HFFc6 (cell line): ENCODE results near the gene CDH23. TPM values are rescaled to one million over a fixed set of nuclear protein-coding genes. Genes with fewer than 3 reads are reported as not detected.

Experiments used
- DNase-seq: peaks from one replicate; pipeline ENCODE4 v3.0.0-alpha.2; 2018
- H3K27ac Mint-ChIP-seq: 2 replicates; pipeline ENCODE4 v1.8.0; 2020; ENCODE audit warnings: mild to moderate bottlenecking, mixed read lengths
- H3K27me3 Mint-ChIP-seq: 2 replicates; pipeline ENCODE4 v1.8.0; 2021; ENCODE audit warnings: mild to moderate bottlenecking, moderate library complexity, mixed read lengths; ENCODE audit not compliant: insufficient read depth
- H3K36me3 Mint-ChIP-seq: 2 replicates; pipeline ENCODE4 v1.8.0; 2021; ENCODE audit warnings: low read depth, mixed read lengths
- H3K4me1 Mint-ChIP-seq: 2 replicates; pipeline ENCODE4 v1.8.0; 2020; ENCODE audit warnings: low read depth, mixed read lengths
- H3K4me3 Mint-ChIP-seq: 2 replicates; pipeline ENCODE4 v1.8.0; 2020; ENCODE audit warnings: mild to moderate bottlenecking, moderate library complexity, mixed read lengths
- H3K9me3 Mint-ChIP-seq: 2 replicates; pipeline ENCODE4 v1.8.0; 2020; ENCODE audit warnings: mild to moderate bottlenecking, mixed read lengths
- CTCF ChIP-seq: fragments of 200-600 bp; sonication (generic); IDR thresholded peaks from 2 replicates; pipeline ENCODE4 v1.5.0; 2021; ENCODE audit warnings: antibody characterized with exemption, mild to moderate bottlenecking
- total RNA-seq, 6 experiments: library from RNA; stranded (reverse); fragmentation: NEBNext Ultra II Directional; extraction: Animal tissue kit (Norgen Biotek cat#: 25700); gene quantifications; 2 replicates in 1 of 6; 3 replicates in 5 of 6; pipeline ENCODE4 v1.2.3, GENCODE V29; 2021

The CDH23 gene
- total RNA-seq, 6 experiments from 2014 or later: 0.02 to 0.11 (median 0.04) TPM; not detected in 2

DNA sequence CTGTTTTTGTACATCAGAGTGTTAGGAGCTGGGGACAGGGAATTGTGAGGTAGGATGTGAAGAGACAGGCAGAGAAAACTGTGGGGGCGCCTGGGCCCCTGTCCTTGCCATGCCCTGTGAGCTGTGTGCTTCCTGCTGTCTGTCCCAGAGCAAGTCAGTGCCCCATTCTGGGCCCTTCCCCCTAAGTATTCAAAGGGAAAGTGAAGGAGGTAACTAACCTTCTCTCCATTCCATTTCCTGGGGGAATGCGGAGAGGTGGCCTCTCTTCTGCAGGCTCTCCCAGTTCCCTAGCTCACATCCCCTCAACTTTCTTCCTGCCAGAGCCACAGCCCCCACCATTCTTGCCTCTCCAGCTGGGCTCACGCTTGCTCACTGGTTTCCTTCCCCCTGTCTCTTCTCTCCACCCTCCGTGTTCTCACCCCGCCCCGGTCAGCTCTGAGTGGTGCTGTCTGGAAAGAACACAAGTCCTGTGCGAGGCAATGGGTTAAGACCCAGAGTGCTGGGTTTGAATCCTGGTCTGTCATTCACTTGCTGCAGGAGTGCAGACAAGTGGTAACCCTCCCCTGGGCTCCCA lies 386.3 kb downstream of the CDH23 start:
- Mint-ChIP-seq H3K27me3 (peaks cover 36% of the 10 kb centered on the region), H3K27ac (no peak overlapping the region), H3K36me3 (no peaks in the 10 kb centered on the region), H3K4me3 (no peak overlapping the region), H3K4me1 (no peaks in the 10 kb centered on the region; the same call in 1 of the 2 replicates), H3K9me3 (no peaks in the 10 kb centered on the region)
- DNase-seq: no peak
- TF ChIP-seq CTCF: no peak

- no peak for DNase-seq
- no peaks in the 10 kb centered on the region; the same call in 1 of the 2 replicates for H3K4me1 Mint-ChIP-seq
- H3K4me3 Mint-ChIP-seq: no peak overlapping the region
- H3K27ac Mint-ChIP-seq: no peak overlapping the region
- H3K9me3 Mint-ChIP-seq: no peaks in the 10 kb centered on the region
- H3K36me3 Mint-ChIP-seq: no peaks in the 10 kb centered on the region
- no peak for TF ChIP-seq CTCF
- H3K27me3 Mint-ChIP-seq: peaks cover 43% of the 10 kb centered on the region
Observed at GRCh38 chr10:71783917-71784678, 387.4 kb downstream of the CDH23 start.

- Mint-ChIP-seq H3K36me3 (no peaks in the 10 kb centered on the region), H3K4me3 (no peak overlapping the region), H3K27ac (no peak overlapping the region), H3K9me3 (no peaks in the 10 kb centered on the region), H3K27me3 (peaks cover 40% of the 10 kb centered on the region), H3K4me1 (no peaks in the 10 kb centered on the region; the same call in 1 of the 2 replicates)
- TF ChIP-seq CTCF: no peak
- DNase-seq: no peak
Observed at GRCh38 chr10:71784679-71785272, 388.1 kb downstream of the CDH23 start.

- Mint-ChIP-seq H3K4me1 (no peaks in the 10 kb centered on the region), H3K4me3 (no peak overlapping the region), H3K36me3 (no peaks in the 10 kb centered on the region), H3K27ac (no peak overlapping the region), H3K9me3 (no peaks in the 10 kb centered on the region), H3K27me3 (peaks cover 36% of the 10 kb centered on the region)
- TF ChIP-seq CTCF: no peak
- DNase-seq: no peak
Observed at GRCh38 chr10:71788954-71789353, 392.2 kb downstream of the CDH23 start.

- Mint-ChIP-seq H3K4me1 (no peaks in the 10 kb centered on the region), H3K4me3 (no peak overlapping the region), H3K36me3 (no peaks in the 10 kb centered on the region), H3K9me3 (no peaks in the 10 kb centered on the region), H3K27ac (no peak overlapping the region), H3K27me3 (peaks cover 33% of the 10 kb centered on the region)
- TF ChIP-seq CTCF: no peak
- no peak for DNase-seq
Observed at GRCh38 chr10:71789871-71790270, 393.2 kb downstream of the CDH23 start.
